HepG2 (cell line): ENCODE data around the gene C3orf18. TPM values are rescaled to one million over a fixed set of nuclear protein-coding genes. Genes with fewer than 3 reads are reported as not detected.

Experiments
- E2F5 ChIP-seq: sonication (generic); formaldehyde crosslinking; conservative IDR thresholded peaks from 2 replicates; pipeline ENCODE4 v1.4.0; 2020; ENCODE audit warnings: missing genetic modification reagents
- GATAD1 ChIP-seq: IDR thresholded peaks from 2 replicates; pipeline ENCODE4 v1.6.1; 2016; ENCODE audit warnings: missing genetic modification reagents, missing compliant biosample characterization
- HDAC2 ChIP-seq: sonication (generic); formaldehyde crosslinking; IDR thresholded peaks from 2 replicates; pipeline ENCODE4 v1.4.0; 2020; ENCODE audit warnings: missing genetic modification reagents
- ISL2 ChIP-seq: sonication (generic); formaldehyde crosslinking; IDR thresholded peaks from 2 replicates; pipeline ENCODE4 v1.5.0; 2020; ENCODE audit warnings: missing genetic modification reagents
- JUNB ChIP-seq: sonication (generic); formaldehyde crosslinking; IDR thresholded peaks from 2 replicates; pipeline ENCODE4 v1.8.0; 2022; ENCODE audit warnings: missing genetic modification reagents, mild to moderate bottlenecking, borderline replicate concordance
- KDM5A ChIP-seq: fragments of 200-600 bp; sonication (generic); IDR thresholded peaks from 2 replicates; pipeline ENCODE4 v1.7.0; 2018; ENCODE audit warnings: antibody characterized with exemption, mild to moderate bottlenecking, low read length, borderline replicate concordance
- KLF15 ChIP-seq: sonication (generic); formaldehyde crosslinking; IDR thresholded peaks from 2 replicates; pipeline ENCODE4 v1.8.1; 2023; ENCODE audit warnings: borderline replicate concordance, mild to moderate bottlenecking, inconsistent platforms, missing genetic modification reagents, mixed read lengths
- PHF21A ChIP-seq: sonication (generic); formaldehyde crosslinking; IDR thresholded peaks from 2 replicates; pipeline ENCODE4 v1.5.0; 2020; ENCODE audit warnings: mild to moderate bottlenecking, missing genetic modification reagents
- POLR2G ChIP-seq: fragments of 200-400 bp; formaldehyde crosslinking; IDR thresholded peaks from 2 replicates; pipeline ENCODE4 v1.6.1; 2018; ENCODE audit warnings: mild to moderate bottlenecking, low read depth, low read length, moderate library complexity
- SIX4 ChIP-seq: sonication (generic); formaldehyde crosslinking; IDR thresholded peaks from 2 replicates; pipeline ENCODE4 v1.4.0; 2020; ENCODE audit warnings: missing genetic modification reagents
- TCF12 ChIP-seq, 2 experiments: fragments of 450-650 bp in 1 of 2; sonication (generic) in 1 of 2; formaldehyde crosslinking in 1 of 2; IDR thresholded peaks; 2 replicates each; pipeline versions ENCODE4 v1.6.1 to v1.8.0; 2017 to 2022; ENCODE audit warnings: antibody characterized with exemption in 1 of 2, mild to moderate bottlenecking in 1 of 2, missing genetic modification reagents in 1 of 2, moderate library complexity in 1 of 2
- ZNF317 ChIP-seq: sonication (generic); formaldehyde crosslinking; IDR thresholded peaks from 2 replicates; pipeline ENCODE4 v1.5.0; 2020; ENCODE audit warnings: mild to moderate bottlenecking, missing genetic modification reagents
- ZNF337 ChIP-seq: sonication (generic); formaldehyde crosslinking; IDR thresholded peaks from 2 replicates; pipeline ENCODE4 v1.5.1; 2020; ENCODE audit warnings: missing genetic modification reagents, low read depth, mild to moderate bottlenecking, borderline replicate concordance
- ZNF510 ChIP-seq: sonication (generic); formaldehyde crosslinking; IDR thresholded peaks from 2 replicates; pipeline ENCODE4 v1.4.0; 2020; ENCODE audit warnings: low read depth, mild to moderate bottlenecking, missing genetic modification reagents
- ZNF674 ChIP-seq: sonication (generic); formaldehyde crosslinking; IDR thresholded peaks from 2 replicates; pipeline ENCODE4 v1.5.0; 2020; ENCODE audit warnings: low read depth, mild to moderate bottlenecking, missing genetic modification reagents
- ZNF678 ChIP-seq: sonication (generic); formaldehyde crosslinking; IDR thresholded peaks from 2 replicates; pipeline ENCODE4 v1.4.0; 2020; ENCODE audit warnings: mild to moderate bottlenecking, missing genetic modification reagents
- ZNF703 ChIP-seq: sonication (generic); formaldehyde crosslinking; IDR thresholded peaks from 2 replicates; pipeline ENCODE4 v1.5.1; 2020; ENCODE audit warnings: missing genetic modification reagents, mild to moderate bottlenecking, moderate library complexity, borderline replicate concordance
- ZNF761 ChIP-seq: sonication (generic); formaldehyde crosslinking; conservative IDR thresholded peaks from 2 replicates; pipeline ENCODE4 v1.4.0; 2020; ENCODE audit warnings: mild to moderate bottlenecking, missing genetic modification reagents
- polyA plus RNA-seq, 8 experiments: library from polyadenylated mRNA; depleted of rRNA in 3 of 8; stranded (reverse) in 7 of 8; unstranded in 1 of 8; fragments of >200 nt; fragmentation: Illumina TruSeq in 4 of 8; extraction: Trizol in 4 of 8; gene quantifications; 2 replicates each; pipeline versions ENCODE4 v1.2.1 to v1.2.3, GENCODE V29; 2011 to 2016; ENCODE audit warnings: low read depth in 4 of 8, missing spikeins in 1 of 8, mixed read lengths in 1 of 8; ENCODE audit not compliant: insufficient read depth in 1 of 8
- total RNA-seq, 5 experiments: library from RNA; depleted of rRNA; stranded (reverse); fragments of >200 nt; fragmentation: Illumina TruSeq; extraction: Trizol; gene quantifications; 2 replicates each; pipeline ENCODE4 v1.2.3, GENCODE V29; 2016; ENCODE audit warnings: low read depth in 1 of 5
- TF ChIP-seq, protein P1 (sequence below): sonication (generic); formaldehyde crosslinking; conservative IDR thresholded peaks from 2 replicates; pipeline ENCODE4 v1.4.0; 2020; ENCODE audit warnings: mild to moderate bottlenecking, missing genetic modification reagents, moderate library complexity
- TF ChIP-seq, protein P2 (sequence below): sonication (generic); formaldehyde crosslinking; IDR thresholded peaks from 2 replicates; pipeline ENCODE4 v1.4.0; 2020; ENCODE audit warnings: low read depth, mild to moderate bottlenecking, missing genetic modification reagents
- TF ChIP-seq, protein P3 (sequence below): sonication (generic); formaldehyde crosslinking; conservative IDR thresholded peaks from 2 replicates; pipeline ENCODE4 v1.8.0; 2022; ENCODE audit warnings: low read depth, missing genetic modification reagents

The C3orf18 gene
- total and polyA plus RNA-seq, 2 of the 13 experiments (the other 11 are each of a cell fraction or from before 2014, with no cell fraction given), result 1.6 to 4.8 TPM

GRCh38 chr3:50588759-50589433, 21.3 kb upstream of the C3orf18 start (continued):
- no peak for TF ChIP-seq E2F5 (CRISPR knock-in tag)
- 0 out of 2 replicates have a peak, but pooled peaks have one; percentile 28 for TF ChIP-seq SIX4 (CRISPR knock-in tag)
- no peak for TF ChIP-seq KLF15 (CRISPR knock-in tag)
- TF ChIP-seq ZNF317 (CRISPR knock-in tag), result no peak
- TF ChIP-seq, protein P1, sequence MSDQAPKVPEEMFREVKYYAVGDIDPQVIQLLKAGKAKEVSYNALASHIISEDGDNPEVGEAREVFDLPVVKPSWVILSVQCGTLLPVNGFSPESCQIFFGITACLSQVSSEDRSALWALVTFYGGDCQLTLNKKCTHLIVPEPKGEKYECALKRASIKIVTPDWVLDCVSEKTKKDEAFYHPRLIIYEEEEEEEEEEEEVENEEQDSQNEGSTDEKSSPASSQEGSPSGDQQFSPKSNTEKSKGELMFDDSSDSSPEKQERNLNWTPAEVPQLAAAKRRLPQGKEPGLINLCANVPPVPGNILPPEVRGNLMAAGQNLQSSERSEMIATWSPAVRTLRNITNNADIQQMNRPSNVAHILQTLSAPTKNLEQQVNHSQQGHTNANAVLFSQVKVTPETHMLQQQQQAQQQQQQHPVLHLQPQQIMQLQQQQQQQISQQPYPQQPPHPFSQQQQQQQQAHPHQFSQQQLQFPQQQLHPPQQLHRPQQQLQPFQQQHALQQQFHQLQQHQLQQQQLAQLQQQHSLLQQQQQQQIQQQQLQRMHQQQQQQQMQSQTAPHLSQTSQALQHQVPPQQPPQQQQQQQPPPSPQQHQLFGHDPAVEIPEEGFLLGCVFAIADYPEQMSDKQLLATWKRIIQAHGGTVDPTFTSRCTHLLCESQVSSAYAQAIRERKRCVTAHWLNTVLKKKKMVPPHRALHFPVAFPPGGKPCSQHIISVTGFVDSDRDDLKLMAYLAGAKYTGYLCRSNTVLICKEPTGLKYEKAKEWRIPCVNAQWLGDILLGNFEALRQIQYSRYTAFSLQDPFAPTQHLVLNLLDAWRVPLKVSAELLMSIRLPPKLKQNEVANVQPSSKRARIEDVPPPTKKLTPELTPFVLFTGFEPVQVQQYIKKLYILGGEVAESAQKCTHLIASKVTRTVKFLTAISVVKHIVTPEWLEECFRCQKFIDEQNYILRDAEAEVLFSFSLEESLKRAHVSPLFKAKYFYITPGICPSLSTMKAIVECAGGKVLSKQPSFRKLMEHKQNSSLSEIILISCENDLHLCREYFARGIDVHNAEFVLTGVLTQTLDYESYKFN, result peak; percentile 98
- TF ChIP-seq ZNF678, result no peak
- TF ChIP-seq TCF12 (IDR thresholded peaks at IDR 0.05), result no peak
- TF ChIP-seq TCF12 (CRISPR knock-in tag; IDR thresholded peaks at IDR 0.05), result no peak
- no peak for TF ChIP-seq POLR2G
- TF ChIP-seq, protein P2, sequence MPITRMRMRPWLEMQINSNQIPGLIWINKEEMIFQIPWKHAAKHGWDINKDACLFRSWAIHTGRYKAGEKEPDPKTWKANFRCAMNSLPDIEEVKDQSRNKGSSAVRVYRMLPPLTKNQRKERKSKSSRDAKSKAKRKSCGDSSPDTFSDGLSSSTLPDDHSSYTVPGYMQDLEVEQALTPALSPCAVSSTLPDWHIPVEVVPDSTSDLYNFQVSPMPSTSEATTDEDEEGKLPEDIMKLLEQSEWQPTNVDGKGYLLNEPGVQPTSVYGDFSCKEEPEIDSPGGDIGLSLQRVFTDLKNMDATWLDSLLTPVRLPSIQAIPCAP (CRISPR knock-in tag), result no peak
- TF ChIP-seq HDAC2 (CRISPR knock-in tag), result peak; percentile 82
- TF ChIP-seq KDM5A, result no peak
- TF ChIP-seq ZNF674 (CRISPR knock-in tag), result no peak
- TF ChIP-seq ISL2 (CRISPR knock-in tag), result peak; percentile 58; the same call in 1 of the 2 replicates
- TF ChIP-seq JUNB (CRISPR knock-in tag), result no peak
- no peak for TF ChIP-seq GATAD1 (CRISPR knock-in tag)
- TF ChIP-seq ZNF337 (CRISPR knock-in tag), result no peak
- TF ChIP-seq, protein P3, sequence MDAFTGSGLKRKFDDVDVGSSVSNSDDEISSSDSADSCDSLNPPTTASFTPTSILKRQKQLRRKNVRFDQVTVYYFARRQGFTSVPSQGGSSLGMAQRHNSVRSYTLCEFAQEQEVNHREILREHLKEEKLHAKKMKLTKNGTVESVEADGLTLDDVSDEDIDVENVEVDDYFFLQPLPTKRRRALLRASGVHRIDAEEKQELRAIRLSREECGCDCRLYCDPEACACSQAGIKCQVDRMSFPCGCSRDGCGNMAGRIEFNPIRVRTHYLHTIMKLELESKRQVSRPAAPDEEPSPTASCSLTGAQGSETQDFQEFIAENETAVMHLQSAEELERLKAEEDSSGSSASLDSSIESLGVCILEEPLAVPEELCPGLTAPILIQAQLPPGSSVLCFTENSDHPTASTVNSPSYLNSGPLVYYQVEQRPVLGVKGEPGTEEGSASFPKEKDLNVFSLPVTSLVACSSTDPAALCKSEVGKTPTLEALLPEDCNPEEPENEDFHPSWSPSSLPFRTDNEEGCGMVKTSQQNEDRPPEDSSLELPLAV (CRISPR knock-in tag), result no peak
- TF ChIP-seq ZNF703, result peak; percentile 56; the same call in 1 of the 2 replicates
- TF ChIP-seq ZNF510 (CRISPR knock-in tag), result no peak
- peak; percentile 82 for TF ChIP-seq PHF21A (CRISPR knock-in tag)
- TF ChIP-seq ZNF761 (CRISPR knock-in tag), result no peak; the same call in 1 of the 2 replicates
